ENCODE measurements around the gene INTS2.
"Not testable (repeated sequence)": the region's sequence is repeated elsewhere in the genome, so short reads cannot be mapped to it uniquely, and the experiment has no call there.

The INTS2 gene

GRCh38 chr17:61895391-61895790 lies 32.4 kb downstream of the INTS2 start:
- no peak for DNase-seq

GRCh38 chr17:61894310-61894709 lies 33.5 kb downstream of the INTS2 start:
- DNase-seq, result not testable (repeated sequence)

GRCh38 chr17:61887733-61888132 lies 40.0 kb downstream of the INTS2 start:
- not testable (repeated sequence) for DNase-seq

GRCh38 chr17:61885865-61886264 lies 41.9 kb downstream of the INTS2 start:
- not testable (repeated sequence) for DNase-seq

GRCh38 chr17:61884864-61885263 lies 42.9 kb downstream of the INTS2 start:
- DNase-seq, result no peak

- DNase-seq, result no peak
These were observed 47.1 kb downstream of the INTS2 start for GRCh38 chr17:61880589-61881102.

- DNase-seq, result no peak
These were observed 48.7 kb downstream of the INTS2 start for GRCh38 chr17:61878984-61879612.

DNA sequence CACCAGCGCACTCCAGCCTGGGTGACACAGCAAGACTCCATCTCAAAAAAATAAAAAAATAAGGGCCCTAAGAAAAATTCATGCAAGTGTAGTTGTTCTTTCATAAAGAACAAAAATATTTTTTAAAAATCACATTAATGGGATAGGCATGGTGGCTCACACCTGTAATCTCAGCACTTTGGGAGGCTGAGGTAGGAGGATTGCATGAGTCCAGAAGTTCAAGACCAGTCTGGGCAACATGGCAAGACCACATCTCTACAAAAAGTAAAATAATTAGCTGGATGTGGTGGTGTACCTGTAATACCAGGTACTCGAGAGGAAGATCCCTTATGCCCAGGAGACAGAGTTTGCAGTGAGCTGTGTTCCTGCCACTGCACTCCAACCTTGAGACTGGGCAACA lies 49.3 kb downstream of the INTS2 start:
- DNase-seq, result no peak

DNA sequence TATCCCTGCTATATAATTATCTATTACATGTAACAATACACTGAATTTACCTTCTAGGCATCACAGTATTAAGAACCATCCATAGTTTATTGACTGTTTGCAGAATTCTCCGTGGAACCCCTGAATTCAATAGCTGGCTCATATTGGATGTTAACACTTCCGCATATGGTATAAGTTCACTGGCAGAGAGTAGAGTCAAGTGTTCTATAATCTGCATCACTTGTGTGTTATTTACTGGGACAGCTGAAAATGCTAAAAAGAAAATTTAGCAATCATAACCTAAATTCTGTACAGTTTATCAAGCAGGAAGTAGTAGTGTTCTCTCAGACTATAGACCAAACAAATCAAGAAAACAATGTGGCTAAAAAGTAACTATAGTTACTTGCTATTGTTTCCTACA lies 49.9 kb downstream of the INTS2 start:
- DNase-seq, result no peak

DNA sequence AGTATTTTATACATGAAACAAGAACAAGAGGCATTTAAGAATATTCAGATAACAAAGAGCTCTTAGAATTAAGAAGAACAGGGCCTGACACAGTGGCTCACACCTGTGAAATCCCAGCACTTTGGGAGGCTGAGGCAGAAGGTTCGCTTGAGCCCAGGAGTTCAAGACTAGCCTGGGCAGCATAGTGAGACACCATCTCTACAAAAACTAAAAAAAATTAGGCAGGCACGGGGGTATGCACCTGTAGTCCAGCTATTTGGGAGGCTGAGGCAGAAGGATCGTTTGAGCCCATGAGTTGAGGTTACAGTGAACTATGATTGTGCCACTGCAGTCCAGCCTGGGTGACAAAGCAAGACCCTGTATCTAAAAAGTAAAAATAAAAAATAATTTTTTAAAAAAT lies 52.0 kb downstream of the INTS2 start:
- DNase-seq, result no peak

DNA sequence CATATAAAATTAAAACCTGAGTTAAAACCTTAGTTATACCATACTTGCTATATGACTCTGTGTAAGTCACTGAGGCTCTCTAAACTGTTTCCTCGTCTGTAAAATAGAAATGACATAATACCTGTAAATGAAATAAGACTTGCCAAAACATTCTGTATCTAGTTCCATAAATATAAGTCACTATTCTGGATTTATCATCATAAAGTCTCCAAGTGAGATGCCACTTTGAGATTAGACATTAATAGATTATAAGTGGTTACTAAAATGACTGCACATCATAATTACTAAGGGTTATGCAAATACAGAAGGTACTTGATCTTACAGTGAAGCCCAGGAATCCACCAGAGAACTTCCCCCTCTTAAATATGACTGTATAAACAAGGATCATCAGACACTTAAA lies 52.5 kb downstream of the INTS2 start:
- no peak for DNase-seq

- DNase-seq, result no peak
These were observed 53.7 kb downstream of the INTS2 start for GRCh38 chr17:61874075-61874474.

GRCh38 chr17:61872099-61872498 lies 55.7 kb downstream of the INTS2 start:
- no peak for DNase-seq

DNA sequence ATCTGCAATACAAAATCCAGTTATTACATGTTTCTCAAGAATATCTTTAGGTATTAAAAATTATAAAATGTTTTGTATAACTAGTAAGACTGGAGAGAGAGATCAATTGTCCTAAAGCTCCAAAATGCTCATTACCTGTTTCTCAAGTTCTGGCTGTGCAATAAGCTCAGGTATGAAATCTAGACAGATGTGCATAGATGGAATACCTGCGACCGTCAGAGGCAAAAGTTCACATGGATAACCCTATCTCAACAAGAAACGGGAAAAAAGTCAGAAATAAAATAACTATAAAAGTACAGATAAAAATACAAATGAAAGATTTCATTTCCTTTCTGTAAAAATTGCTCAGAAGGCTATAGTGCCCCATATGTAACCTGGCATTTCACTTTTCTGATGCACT lies 58.6 kb downstream of the INTS2 start:
- no peak for DNase-seq

- no peak for DNase-seq
These were observed 59.7 kb downstream of the INTS2 start for GRCh38 chr17:61868074-61868473.

DNA sequence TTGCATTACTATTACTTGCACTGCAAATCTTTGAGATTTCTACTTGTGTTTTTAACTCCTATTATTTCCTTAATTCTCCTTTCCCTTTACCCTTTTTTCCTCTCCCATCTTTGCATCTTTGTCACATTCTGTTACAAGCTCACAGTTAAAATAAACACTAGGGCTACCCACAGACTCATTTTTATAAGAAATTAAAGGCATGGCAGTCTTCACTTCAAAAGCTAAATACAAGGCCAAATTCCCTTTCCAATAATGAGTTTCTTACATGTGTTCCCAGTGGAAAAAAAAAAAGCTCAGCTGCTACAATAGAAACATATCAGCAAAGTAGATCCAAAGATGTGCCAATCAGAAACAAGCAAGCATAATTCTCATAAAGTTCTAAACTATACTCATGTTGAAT lies 60.7 kb downstream of the INTS2 start:
- DNase-seq, result no peak

GRCh38 chr17:61863801-61864126 lies 64.0 kb downstream of the INTS2 start:
- no peak for DNase-seq

DNA sequence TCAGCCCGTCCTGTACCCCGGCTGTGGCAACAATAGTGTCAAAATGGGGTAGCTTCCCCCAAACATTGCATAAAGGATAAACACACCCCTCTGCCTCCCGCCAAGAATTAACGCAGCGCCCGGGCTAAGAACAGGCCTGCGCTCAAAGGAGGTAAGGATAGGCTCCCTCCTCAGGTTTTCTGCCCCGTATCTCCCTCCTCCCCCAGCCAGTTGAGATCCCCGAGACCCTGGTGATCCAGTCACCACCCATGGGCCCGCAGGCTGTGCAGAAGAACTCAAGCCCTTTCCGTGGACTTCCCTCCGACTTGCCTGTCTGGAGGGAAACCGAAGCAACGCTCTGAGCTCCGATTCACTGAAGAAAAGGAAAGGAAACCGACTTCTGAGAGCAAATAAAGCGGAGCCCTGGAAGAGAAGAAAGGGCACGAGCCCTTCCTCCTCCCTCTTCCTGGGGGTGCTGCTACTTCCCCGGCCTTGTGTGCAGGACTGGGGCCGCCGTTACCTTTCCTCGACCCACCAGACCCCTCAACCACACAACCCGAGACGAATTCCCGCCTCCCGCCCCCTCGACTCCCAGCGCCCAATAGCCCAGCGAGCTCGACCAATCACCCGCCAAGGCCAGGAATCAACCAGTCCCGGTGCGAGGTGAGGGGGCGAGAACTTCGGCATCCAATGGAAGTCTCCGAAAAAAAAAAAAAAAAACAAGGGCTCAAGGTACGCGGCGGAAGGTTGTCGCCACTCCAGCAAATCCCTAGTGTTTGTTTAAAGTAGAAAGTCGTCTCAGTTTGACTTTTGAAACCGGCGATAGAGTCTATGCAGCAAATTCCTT lies 64.6 kb downstream of the INTS2 start, which contains the start of gene BRIP1:
Gene BRIP1, minus strand, starts transcription at position 554 of the 826 bp plus-strand sequence. CDS start 1,989 bp downstream, outside the sequence.
- peak; percentile 91 for DNase-seq

DNA sequence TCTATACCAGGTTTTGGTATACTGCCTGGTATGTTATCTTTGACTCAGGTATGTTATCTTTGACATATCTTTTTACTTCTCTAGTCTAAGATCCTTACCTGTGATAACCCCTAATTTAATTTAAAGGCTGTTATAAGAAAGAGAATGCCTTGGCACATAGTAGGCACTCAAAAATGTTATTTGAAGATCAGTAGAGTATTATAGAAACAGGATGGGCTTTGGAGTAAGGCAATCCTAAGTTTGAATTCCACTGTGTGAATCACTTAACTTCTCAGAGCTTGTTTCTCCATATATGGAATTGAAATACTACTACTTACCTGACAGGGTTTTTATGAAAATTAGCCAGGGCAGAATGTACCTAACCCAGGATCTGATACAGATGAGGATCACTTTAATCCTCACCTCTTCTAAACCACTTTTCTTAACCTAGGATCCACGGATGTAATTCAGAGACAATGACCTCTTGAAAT lies 65.6 kb downstream of the INTS2 start:
- DNase-seq, result no peak

GRCh38 chr17:61860397-61860796 lies 67.4 kb downstream of the INTS2 start:
- DNase-seq, result not testable (repeated sequence)

DNA sequence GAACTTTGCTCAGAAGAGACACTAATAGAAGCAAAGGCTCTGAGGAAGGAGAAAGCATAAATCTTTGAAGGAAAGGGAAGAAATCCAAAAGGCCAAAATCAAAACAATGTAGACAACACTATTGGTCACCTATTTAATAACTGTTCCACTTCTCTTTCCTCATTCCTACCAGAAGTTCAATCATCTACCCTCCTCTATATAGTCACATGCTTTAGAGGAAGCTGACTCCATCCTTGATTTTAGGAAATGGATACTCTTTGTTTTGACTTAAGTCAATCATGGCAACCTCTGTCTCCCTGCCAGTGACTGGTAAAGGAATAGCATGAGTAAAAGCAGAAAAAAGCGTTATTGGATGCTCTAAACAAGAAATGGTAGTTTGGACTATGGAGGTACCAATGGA lies 71.7 kb downstream of the INTS2 start:
- no peak for DNase-seq

DNA sequence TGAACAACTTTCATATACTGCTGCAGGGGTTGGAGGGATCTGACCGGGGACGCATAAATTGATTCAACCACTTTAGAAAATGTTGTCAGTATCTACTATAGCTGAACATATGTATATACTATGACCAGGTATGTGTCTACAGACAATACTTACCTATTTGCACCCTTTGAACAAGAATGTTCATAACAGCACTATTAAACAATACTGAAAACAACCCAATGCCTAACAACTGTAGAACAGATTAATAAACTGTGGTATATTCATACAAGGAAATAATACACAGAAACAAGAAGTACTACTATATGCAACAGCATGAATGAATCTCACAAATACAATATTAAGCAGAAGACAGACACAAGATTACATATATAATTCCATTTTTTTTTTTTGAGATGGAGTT lies 74.9 kb downstream of the INTS2 start:
- DNase-seq, result no peak

DNA sequence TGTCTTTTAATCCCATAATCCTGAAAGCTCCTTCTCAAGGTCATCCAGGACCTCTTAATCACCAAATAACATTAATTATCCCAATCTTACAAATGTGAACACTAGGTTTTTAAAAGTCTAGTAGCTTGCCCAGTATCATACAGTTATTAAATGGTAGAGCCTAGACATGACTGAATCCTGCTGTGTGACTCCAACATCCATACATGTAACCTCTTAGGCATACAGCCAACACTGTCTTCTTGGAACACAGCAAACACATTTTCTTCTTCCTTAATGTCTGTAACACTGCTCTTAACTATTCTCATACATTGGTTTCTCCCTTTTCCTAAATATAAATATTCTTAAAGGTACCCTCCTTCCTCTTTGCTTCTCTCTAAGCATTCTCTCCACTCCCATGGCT lies 78.1 kb downstream of the INTS2 start:
- no peak for DNase-seq

- no peak for DNase-seq
These were observed 78.9 kb downstream of the INTS2 start for GRCh38 chr17:61848896-61849295.
